Osteocyte (in vitro differentiated cells): ENCODE data around the gene ALOX5AP. TPM values are rescaled to one million over a fixed set of nuclear protein-coding genes. Genes with fewer than 3 reads are reported as not detected.

Experiments
- DNase-seq: peaks from one replicate; pipeline ENCODE4 v3.0.0; 2021; ENCODE audit warnings: mixed read lengths; ENCODE audit not compliant: unreplicated experiment; ENCODE audit errors: extremely low spot score
- H3K27ac Mint-ChIP-seq: one replicate; pipeline ENCODE4 v1.8.0; 2021; ENCODE audit warnings: mild to moderate bottlenecking, mixed read lengths; ENCODE audit not compliant: unreplicated experiment
- H3K27me3 Mint-ChIP-seq: one replicate; pipeline ENCODE4 v1.8.0; 2021; ENCODE audit warnings: mixed read lengths; ENCODE audit not compliant: unreplicated experiment
- H3K36me3 Mint-ChIP-seq: one replicate; pipeline ENCODE4 v1.8.0; 2021; ENCODE audit warnings: mixed read lengths; ENCODE audit not compliant: unreplicated experiment
- H3K4me1 Mint-ChIP-seq: one replicate; pipeline ENCODE4 v1.8.0; 2021; ENCODE audit warnings: mixed read lengths; ENCODE audit not compliant: unreplicated experiment
- H3K4me3 Mint-ChIP-seq: one replicate; pipeline ENCODE4 v1.8.0; 2021; ENCODE audit warnings: mild to moderate bottlenecking, moderate library complexity, mixed read lengths; ENCODE audit not compliant: unreplicated experiment
- H3K9me3 Mint-ChIP-seq: one replicate; pipeline ENCODE4 v1.8.0; 2021; ENCODE audit warnings: mixed read lengths; ENCODE audit not compliant: unreplicated experiment
- total RNA-seq: library from RNA; stranded (reverse); gene quantifications from 2 replicates; pipeline ENCODE4 v1.2.1, GENCODE V29; 2021
- TF ChIP-seq, protein P1 (sequence below): fragments of 200-600 bp; sonication (generic); IDR thresholded peaks from 2 replicates; pipeline ENCODE4 v1.5.0; 2021; ENCODE audit warnings: antibody characterized with exemption, mild to moderate bottlenecking, moderate library complexity

Gene ALOX5AP
- total RNA-seq, 1 donor from 2014 or later: not detected

- no peaks in the 10 kb centered on the region for H3K9me3 Mint-ChIP-seq
- no peak for DNase-seq
- H3K27me3 Mint-ChIP-seq: peaks cover 10% of the 10 kb centered on the region
- no peak overlapping the region for H3K27ac Mint-ChIP-seq
- TF ChIP-seq, protein P1, sequence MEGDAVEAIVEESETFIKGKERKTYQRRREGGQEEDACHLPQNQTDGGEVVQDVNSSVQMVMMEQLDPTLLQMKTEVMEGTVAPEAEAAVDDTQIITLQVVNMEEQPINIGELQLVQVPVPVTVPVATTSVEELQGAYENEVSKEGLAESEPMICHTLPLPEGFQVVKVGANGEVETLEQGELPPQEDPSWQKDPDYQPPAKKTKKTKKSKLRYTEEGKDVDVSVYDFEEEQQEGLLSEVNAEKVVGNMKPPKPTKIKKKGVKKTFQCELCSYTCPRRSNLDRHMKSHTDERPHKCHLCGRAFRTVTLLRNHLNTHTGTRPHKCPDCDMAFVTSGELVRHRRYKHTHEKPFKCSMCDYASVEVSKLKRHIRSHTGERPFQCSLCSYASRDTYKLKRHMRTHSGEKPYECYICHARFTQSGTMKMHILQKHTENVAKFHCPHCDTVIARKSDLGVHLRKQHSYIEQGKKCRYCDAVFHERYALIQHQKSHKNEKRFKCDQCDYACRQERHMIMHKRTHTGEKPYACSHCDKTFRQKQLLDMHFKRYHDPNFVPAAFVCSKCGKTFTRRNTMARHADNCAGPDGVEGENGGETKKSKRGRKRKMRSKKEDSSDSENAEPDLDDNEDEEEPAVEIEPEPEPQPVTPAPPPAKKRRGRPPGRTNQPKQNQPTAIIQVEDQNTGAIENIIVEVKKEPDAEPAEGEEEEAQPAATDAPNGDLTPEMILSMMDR: no peak
- H3K4me1 Mint-ChIP-seq: peaks cover 12% of the 10 kb centered on the region
- no peaks in the 10 kb centered on the region for H3K36me3 Mint-ChIP-seq
- no peak overlapping the region for H3K4me3 Mint-ChIP-seq
Observed at GRCh38 chr13:30705680-30706079, 29.7 kb upstream of the ALOX5AP start.

DNA sequence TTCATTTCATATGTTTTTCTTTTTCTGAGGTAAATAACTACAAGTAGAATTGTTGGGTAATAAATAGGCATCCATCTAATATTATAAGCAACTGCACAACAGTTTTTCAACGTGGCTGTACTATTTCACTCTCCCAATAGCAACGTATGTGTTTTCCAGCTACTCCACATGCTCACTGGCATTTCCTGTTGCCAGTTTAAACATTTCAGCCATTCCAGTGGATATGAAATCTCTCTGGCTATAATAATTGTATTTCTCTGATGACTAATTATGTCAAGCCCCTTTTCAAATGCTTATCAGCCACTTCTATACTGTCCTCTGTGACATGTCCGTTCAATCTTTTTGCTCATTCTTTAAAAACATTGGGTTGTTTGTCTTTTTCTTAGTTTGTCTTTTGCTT is 26.8 kb upstream of the ALOX5AP start:
- no peak overlapping the region for H3K4me3 Mint-ChIP-seq

DNA sequence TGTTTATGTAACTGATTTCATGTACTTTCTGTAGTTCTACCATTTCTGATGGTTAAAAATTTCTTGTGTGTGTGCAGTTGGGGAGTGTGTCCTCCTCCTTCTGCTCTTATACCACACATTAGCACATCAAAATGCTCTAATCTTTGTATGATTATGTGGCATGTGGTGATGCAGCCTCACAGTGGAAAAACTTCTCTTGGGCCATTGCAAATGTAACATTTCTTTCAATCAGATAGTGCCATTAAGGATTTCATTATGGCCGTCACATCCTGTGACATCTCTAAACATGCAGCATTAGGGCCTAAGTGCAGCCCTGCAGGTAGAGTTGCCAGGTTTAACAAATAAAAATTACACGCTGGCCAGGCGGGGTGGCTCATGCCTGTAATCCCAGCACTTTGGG is 24.9 kb upstream of the ALOX5AP start:
- Mint-ChIP-seq H3K27ac (no peak overlapping the region), H3K27me3 (no peaks in the 10 kb centered on the region), H3K9me3 (no peaks in the 10 kb centered on the region), H3K36me3 (no peaks in the 10 kb centered on the region), H3K4me1 (peaks cover 16% of the 10 kb centered on the region), H3K4me3 (no peak overlapping the region)
- TF ChIP-seq, protein P1: no peak
- no peak for DNase-seq

More for the DNA sequence above, 26.8 kb upstream of the ALOX5AP start:
- Mint-ChIP-seq H3K27me3 (peaks cover 2% of the 10 kb centered on the region), H3K27ac (peak overlapping the region; percentile 63), H3K36me3 (no peaks in the 10 kb centered on the region), H3K4me1 (peaks cover 16% of the 10 kb centered on the region), H3K9me3 (no peaks in the 10 kb centered on the region)
- TF ChIP-seq, protein P1: no peak
- DNase-seq: no peak

GRCh38 chr13:30711375-30711774 is 24.0 kb upstream of the ALOX5AP start:
- TF ChIP-seq, protein P1: no peak
- Mint-ChIP-seq H3K9me3 (no peaks in the 10 kb centered on the region), H3K27ac (no peak overlapping the region), H3K4me1 (peaks cover 16% of the 10 kb centered on the region), H3K27me3 (no peaks in the 10 kb centered on the region), H3K4me3 (no peak overlapping the region), H3K36me3 (no peaks in the 10 kb centered on the region)
- DNase-seq: no peak

DNA sequence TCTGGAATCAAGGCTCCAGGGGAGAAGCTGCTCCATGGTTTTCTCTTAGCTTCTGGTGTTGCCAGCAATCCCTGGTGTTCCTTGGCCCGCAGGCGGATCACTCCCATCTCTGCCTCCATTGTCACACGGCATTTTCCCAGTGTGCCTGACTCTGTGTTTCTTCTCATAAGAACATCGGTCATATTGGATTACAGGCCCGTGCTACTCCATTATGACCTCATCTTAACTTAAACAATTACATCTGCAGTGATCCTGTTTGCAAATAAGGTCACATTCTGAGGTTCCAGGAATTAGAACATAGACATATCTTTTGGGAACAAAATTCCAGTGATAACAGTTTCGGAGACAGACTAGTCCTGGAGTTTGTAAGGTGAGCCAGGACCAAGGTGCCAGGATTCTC is 23.5 kb upstream of the ALOX5AP start:
- Mint-ChIP-seq H3K27me3 (no peaks in the 10 kb centered on the region), H3K9me3 (no peaks in the 10 kb centered on the region), H3K36me3 (no peaks in the 10 kb centered on the region), H3K27ac (no peak overlapping the region), H3K4me3 (no peak overlapping the region), H3K4me1 (peaks cover 16% of the 10 kb centered on the region)
- DNase-seq: no peak
- TF ChIP-seq, protein P1: no peak
